ENCODE data around the gene MBNL1.

- no peak for TF ChIP-seq CTCF (IDR thresholded peaks at IDR 0.05)
- no peak for TF ChIP-seq POLR2A (IDR thresholded peaks at IDR 0.05)
Observed at GRCh38 chr3:152496716-152497115, 228.0 kb downstream of the MBNL1 start.
